ENCODE measurements around the gene UNC13D. TPM values are rescaled to one million over a fixed set of nuclear protein-coding genes. Genes with fewer than 3 reads are reported as not detected.

Gene UNC13D
- total RNA-seq, 3 donors from 2014 or later, result 5.6 to 15.5 (median 8.5) TPM

DNA sequence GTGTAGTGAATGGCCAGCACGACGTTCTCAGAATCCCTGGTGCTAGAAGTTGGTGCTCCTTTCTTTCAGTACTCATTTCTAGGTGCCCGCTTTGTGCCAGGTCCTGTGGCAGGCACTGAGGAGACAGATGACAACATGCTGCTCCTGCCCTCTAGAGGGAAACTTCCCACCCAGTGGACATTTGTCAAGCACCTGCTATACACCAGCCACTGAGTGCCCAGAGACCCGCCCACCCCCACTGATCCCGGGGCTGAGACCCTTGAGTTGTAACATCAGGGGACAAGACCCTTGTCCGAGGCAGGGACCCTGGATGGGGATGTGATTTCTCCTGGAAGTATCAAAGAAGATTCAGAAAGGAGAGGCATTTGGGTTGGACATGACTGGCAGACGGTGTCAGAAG lies 25.1 kb downstream of the UNC13D start:
- DNase-seq (ENCODE audit: low spot score in 2 of 2), result no peak
- peaks cover 4 to 16% of the 10 kb centered on the region in 2 donors for H3K4me1 ChIP-seq
- intact Hi-C loops (cut with DNase I; ENCODE audit: low total_unique reads), result no loop called here
- H3K4me3 ChIP-seq, result no peak overlapping the region
- H3K36me3 ChIP-seq, result peaks cover 11% of the 10 kb centered on the region
- TF ChIP-seq, protein P1, sequence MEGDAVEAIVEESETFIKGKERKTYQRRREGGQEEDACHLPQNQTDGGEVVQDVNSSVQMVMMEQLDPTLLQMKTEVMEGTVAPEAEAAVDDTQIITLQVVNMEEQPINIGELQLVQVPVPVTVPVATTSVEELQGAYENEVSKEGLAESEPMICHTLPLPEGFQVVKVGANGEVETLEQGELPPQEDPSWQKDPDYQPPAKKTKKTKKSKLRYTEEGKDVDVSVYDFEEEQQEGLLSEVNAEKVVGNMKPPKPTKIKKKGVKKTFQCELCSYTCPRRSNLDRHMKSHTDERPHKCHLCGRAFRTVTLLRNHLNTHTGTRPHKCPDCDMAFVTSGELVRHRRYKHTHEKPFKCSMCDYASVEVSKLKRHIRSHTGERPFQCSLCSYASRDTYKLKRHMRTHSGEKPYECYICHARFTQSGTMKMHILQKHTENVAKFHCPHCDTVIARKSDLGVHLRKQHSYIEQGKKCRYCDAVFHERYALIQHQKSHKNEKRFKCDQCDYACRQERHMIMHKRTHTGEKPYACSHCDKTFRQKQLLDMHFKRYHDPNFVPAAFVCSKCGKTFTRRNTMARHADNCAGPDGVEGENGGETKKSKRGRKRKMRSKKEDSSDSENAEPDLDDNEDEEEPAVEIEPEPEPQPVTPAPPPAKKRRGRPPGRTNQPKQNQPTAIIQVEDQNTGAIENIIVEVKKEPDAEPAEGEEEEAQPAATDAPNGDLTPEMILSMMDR (IDR thresholded peaks at IDR 0.05), result no peak
- TF ChIP-seq POLR2AphosphoS5 (IDR thresholded peaks at IDR 0.05), result no peak
- H3K27me3 ChIP-seq, result no peaks in the 10 kb centered on the region
- H3K9me3 ChIP-seq, result no peaks in the 10 kb centered on the region
- H3K27ac ChIP-seq, result peak overlapping the region in 1 of 2 donors; percentile 36

DNA sequence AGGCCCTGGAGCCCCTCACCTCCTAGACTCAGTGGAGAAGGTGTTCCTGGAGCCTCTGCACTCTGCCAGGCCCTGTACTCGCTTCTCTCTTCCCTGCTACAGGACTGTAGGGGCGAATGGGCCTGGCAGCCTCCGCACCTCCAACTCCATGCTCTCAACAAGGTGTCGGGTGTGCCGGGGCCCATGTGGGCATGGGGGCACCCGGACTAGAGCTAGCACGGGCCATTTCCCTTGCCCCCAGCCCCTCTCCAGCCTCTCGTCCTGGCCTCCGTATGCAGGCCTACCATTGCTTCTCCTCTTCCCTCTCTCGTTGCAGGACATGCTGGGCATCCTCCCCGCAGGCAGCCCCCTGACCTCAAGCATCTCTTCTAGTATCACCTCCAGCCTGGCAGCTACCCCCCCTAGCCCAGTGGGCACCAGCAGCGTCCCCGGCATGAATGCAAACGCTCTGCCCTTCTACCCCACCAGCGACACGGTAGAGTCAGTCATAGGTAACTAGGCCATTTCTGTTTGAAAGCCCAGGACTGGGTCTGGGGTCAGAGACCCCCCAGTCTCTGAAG lies 25.8 kb downstream of the UNC13D start:
- H3K4me1 ChIP-seq, result peaks cover 4 to 14% of the 10 kb centered on the region in 2 donors
- peaks cover 11% of the 10 kb centered on the region for H3K36me3 ChIP-seq
- intact Hi-C loops (cut with DNase I; ENCODE audit: low total_unique reads), result no loop called here
- H3K27ac ChIP-seq, result no peak overlapping the region
- no peak for DNase-seq (ENCODE audit: low spot score in 2 of 2)
- no peaks in the 10 kb centered on the region for H3K9me3 ChIP-seq
- H3K4me3 ChIP-seq, result no peak overlapping the region
- H3K27me3 ChIP-seq, result no peaks in the 10 kb centered on the region
- TF ChIP-seq, protein P1 (IDR thresholded peaks at IDR 0.05), result no peak
- no peak for TF ChIP-seq POLR2AphosphoS5 (IDR thresholded peaks at IDR 0.05)
- TF ChIP-seq POLR2A (IDR thresholded peaks at IDR 0.05), result no peak

DNA sequence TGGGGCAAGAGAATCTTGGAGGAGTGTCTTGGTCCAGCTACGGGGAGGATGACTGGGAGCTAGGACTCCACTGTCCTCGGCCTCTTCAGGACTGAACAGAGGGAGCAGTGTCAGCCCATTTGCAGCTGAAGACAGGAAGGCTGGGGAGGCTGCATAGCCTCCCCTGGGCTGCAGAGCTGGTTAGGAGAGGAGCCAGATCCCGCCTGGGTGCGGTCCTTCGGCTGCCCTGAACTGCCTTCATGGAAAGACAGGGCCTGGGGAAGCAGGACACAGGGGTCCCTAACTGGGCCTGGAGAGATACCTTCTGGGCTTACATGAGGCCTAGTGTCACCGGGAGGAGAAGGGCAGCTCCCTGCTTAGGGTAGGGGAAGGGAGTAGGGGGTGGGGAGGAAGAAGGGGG lies 26.6 kb downstream of the UNC13D start:
- DNase-seq (ENCODE audit: low spot score in 2 of 2), result no peak
- TF ChIP-seq, protein P1 (IDR thresholded peaks at IDR 0.05), result no peak
- TF ChIP-seq POLR2AphosphoS5 (IDR thresholded peaks at IDR 0.05) (no peak), POLR2A (IDR thresholded peaks at IDR 0.05) (no peak)
- intact Hi-C loops (cut with DNase I; ENCODE audit: low total_unique reads), result no loop called here
- H3K9me3 ChIP-seq, result no peaks in the 10 kb centered on the region
- peaks cover 4 to 6% of the 10 kb centered on the region in 2 donors for H3K4me1 ChIP-seq
- no peaks in the 10 kb centered on the region for H3K27me3 ChIP-seq
- H3K27ac ChIP-seq, result no peak overlapping the region
- H3K4me3 ChIP-seq, result no peak overlapping the region
- peaks cover 12% of the 10 kb centered on the region for H3K36me3 ChIP-seq

DNA sequence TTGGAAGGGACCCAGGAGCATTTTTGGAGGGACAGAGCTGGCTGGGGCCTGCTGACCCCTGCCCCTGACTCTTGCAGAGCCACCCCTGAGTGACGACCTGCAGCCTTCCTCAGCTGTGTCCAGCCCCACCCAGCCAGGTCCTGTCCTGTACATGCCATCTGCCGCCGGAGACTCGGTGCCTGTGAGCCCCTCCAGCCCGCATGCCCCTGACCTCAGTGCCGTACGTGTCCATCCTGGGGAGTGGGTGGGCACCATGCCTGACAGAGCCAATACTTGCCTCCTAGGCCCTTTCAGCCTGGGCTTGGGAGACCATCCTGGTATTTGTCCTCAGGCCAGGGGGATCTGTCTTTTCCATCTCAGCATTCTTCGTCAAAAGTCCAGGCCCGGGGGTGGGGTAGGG lies 27.5 kb downstream of the UNC13D start:
- Histone ChIP-seq H3K4me1 (no peaks in the 10 kb centered on the region), H3K9me3 (no peaks in the 10 kb centered on the region), H3K27me3 (no peaks in the 10 kb centered on the region), H3K36me3 (peaks cover 15% of the 10 kb centered on the region), H3K27ac (no peak overlapping the region), H3K4me3 (no peak overlapping the region)
- no peak for TF ChIP-seq POLR2AphosphoS5 (IDR thresholded peaks at IDR 0.05)
- TF ChIP-seq POLR2A (IDR thresholded peaks at IDR 0.05), result no peak
- TF ChIP-seq, protein P1 (IDR thresholded peaks at IDR 0.05), result no peak
- intact Hi-C loops (cut with DNase I; ENCODE audit: low total_unique reads), result no loop called here
- no peak for DNase-seq (ENCODE audit: low spot score in 2 of 2)

DNA sequence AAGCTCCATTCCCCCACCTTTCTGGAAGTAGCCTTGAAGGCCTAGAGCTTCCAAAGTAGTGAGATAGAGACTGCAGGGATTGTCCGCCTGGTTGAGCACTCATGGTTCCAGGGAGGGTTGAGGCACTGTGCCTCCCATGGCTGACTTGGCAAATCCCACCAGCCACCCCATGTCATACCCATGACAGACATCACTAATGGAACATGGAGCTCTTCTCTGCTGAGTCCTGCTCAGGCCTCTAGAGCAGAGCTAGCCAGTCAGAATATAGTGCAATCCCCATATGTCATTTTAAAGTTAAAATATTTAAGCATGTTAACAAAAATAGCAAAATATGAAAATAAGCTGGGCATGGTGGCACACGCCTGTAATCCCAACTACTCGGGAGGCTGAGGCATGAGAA lies 28.8 kb downstream of the UNC13D start:
- intact Hi-C loops (cut with DNase I; ENCODE audit: low total_unique reads), result no loop called here
- TF ChIP-seq, protein P1 (IDR thresholded peaks at IDR 0.05), result no peak
- Histone ChIP-seq H3K27me3 (no peaks in the 10 kb centered on the region), H3K27ac (no peak overlapping the region), H3K4me3 (no peak overlapping the region), H3K36me3 (peaks cover 14% of the 10 kb centered on the region), H3K9me3 (no peaks in the 10 kb centered on the region), H3K4me1 (no peaks in the 10 kb centered on the region)
- DNase-seq (ENCODE audit: low spot score in 2 of 2), result no peak
